Measurements from ENCODE around the gene PLCG2.
"Not testable (repeated sequence)": the region's sequence is repeated elsewhere in the genome, so short reads cannot be mapped to it uniquely, and the experiment has no call there.

Gene PLCG2

DNA sequence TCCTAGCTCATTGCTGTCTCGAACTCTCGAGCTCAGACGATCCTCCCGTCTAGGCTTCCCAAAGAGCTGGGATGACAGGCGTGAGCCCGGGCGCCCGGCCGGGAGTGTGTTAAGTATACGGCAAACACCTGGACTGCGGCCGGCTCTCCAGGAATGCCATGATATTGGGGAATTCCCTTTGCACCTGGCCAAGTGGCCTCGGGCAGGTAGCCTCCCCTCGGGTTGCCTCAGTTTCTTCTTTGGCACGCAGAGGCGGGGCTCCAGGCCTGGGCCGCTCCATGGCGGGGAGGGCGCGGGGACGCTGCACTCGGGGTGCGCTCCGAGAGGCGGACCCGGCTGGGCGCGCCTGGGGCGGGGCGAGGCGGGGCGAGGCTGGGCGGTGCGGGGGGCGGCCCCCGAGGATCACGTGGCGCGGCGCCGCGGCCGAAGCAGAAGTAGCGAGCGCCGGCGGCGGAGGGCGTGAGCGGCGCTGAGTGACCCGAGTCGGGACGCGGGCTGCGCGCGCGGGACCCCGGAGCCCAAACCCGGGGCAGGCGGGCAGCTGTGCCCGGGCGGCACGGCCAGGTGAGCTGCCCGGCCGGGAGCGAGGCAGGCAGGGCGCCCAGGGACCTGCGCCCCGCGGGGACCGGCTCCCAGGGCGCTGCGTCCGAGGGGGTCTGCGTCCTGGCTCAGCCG is at the start of gene PLCG2:
Gene PLCG2 (plus strand): TSS at position 431 of the 675 bp plus-strand sequence. CDS start 6,699 bp downstream, outside the sequence.
- peak; percentile 15 to 41 for DNase-seq (ENCODE audit: low read depth in 1 of 2, low spot score in 1 of 2)

DNA sequence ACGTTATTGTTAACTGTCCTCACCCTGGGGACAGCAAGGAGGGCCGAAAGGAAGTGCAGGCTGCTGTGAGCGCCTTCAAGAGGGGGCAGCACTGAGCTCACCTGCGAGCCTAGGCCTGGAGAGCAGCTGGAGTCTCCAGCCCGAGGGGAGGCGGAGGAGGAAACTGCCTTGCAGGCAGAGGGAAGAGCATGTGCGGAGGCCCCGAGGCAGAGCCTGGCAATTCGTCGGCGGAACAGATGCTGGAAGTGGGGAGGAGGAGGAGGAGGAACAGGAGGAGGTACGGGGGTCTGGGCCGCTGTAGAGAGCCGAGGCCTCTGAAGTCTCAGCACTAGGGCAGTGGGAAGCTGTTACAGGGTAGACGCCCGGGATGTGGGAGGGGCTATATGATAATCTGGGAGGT is 49.6 kb upstream of the PLCG2 start:
- no peak for DNase-seq (ENCODE audit: low read depth in 1 of 2, low spot score in 1 of 2)

DNA sequence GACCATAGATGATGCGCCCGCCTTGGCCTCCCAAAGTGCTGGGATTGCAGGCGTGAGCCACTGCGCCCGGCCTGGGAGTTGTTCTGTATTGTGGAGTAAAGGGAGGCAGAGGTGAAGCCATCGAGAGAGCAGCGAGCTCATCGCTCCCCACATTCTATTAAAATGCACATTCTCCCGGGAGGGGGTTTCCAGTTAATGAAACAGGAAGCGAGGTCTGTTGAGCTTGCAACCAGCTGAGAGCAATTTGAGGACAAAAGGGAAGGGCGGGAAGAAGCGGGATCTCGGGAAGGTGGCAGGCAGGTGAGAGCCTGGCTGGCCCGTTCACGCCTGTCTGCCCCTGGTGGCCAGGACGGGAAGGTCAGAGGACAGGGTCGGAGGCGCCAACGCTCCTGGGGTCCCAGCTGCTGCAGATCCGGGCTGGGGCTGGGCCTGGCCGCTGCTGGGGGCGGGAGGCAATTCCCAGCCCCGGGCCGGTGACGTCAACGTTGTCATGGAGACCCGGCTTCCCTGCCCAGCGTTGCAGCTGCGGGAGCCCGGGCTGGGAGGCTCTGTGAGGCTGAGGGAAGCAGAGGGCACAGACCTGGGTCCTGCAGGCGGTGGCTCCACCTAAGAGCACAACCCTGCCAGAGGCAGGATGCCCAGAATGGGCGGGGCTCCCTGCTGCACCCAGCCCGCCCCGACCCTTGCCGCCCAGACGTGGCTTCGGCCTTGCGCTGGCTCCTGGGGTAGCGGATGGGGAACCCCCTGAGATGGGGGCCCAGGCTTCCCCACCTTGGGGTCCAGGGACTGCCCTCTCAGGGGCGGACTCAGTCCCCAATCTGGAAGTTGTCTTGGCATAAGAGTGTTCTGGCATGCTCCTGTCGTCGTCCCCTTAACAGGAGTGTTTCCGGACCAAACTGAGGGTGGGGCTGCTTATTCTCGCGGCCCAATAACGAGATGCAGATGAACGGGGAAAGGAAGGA is 48.7 kb upstream of the PLCG2 start:
- DNase-seq (ENCODE audit: low read depth in 1 of 2, low spot score in 1 of 2): peak; percentile 22 to 42

DNA sequence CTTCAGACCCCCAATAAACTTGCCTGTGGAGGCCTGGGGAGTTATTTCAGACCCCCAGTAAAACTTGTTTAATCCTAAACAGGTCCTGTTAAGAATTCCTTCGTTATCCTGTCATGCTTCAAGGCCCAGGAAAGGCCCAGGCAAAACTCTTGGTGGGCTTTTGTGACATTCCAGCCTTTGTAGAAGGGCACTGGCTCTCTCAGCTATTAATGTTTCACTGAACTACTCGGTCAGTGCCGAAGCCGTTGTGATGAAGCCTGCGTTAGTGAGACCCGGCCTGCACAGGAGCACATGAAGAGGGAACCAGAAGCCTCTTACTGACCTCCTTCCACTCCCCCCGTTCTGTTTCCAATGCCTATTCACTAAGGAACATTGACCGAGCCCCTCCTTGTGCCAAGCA is 47.4 kb upstream of the PLCG2 start:
- no peak for DNase-seq (ENCODE audit: low read depth in 1 of 2, low spot score in 1 of 2)

DNA sequence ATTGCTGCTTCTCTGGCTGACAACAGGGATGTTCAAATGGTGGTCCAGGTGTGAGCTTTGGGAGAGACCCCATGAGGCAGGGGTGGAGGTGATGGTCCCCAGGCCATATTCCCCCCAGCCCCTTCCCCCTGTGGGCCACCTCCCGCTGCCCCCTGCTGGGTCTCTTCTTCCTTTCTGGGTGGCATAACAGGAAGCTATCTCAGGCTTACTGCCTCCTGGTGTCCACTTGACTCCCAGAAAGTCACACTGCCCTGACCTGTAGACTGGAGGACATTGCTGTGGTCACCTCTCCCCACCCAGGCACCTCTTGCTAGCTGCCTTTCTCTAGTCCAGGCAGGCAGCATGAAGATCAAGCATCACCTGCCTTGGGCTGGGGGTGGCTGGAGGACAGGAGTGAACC is 46.4 kb upstream of the PLCG2 start:
- DNase-seq (ENCODE audit: low read depth in 1 of 2, low spot score in 1 of 2): no peak

DNA sequence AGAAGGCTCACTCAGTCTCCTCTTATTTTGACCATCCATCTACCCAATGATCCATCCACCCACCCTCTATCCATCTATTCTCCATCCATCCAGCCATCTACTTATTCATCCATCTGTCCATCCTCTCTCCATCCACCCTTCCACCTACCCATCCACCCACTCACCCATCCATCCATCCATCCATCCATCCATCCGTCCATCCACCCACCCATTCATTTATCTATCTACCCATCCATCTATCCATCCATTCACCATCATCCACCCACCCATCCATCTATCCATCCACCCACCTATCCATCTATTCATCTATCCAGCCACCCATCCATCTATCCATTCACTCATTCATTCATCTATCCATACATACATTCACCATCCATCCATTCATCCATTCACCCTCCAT is 45.8 kb upstream of the PLCG2 start:
- DNase-seq (ENCODE audit: low read depth in 1 of 2, low spot score in 1 of 2): no peak

DNA sequence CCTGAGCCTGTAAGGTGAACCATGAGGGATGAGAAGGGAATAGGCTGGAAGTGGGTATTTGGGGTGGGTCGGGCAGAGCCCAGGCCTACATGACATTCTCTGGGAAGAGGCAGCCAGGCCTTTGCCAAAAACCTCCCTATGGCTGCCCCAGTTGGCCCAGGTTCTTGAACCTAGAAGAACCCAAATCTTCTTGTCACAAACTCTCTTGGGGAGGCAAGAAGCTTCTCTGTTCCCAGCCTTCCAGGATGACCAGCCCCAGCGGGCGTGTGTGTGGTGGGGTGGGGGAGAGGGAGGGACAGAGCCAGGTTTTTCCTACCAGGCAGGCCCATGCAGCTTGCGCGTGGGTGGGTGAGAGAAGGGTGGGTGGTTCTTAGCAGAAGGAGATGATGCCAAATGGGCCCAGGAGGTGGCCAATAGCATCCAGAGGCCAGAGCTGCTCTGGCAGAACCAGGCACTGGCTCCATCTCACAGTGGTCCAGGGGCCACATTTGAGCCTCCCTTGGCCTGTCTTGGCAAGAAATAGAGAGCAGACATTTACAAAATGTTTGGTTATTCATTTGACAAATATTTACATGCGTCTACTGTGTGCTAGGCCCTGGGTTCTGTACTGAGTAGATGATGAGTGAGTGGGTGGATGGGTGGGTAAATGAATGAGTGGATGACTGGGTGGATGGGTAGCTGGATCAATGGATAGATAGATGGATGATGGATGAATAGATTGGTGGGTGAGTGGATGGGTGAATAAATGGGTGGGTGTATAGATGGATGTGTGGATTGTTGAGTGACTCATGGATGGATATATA is 44.3 kb upstream of the PLCG2 start:
- DNase-seq (ENCODE audit: low read depth in 1 of 2, low spot score in 1 of 2): no peak

DNA sequence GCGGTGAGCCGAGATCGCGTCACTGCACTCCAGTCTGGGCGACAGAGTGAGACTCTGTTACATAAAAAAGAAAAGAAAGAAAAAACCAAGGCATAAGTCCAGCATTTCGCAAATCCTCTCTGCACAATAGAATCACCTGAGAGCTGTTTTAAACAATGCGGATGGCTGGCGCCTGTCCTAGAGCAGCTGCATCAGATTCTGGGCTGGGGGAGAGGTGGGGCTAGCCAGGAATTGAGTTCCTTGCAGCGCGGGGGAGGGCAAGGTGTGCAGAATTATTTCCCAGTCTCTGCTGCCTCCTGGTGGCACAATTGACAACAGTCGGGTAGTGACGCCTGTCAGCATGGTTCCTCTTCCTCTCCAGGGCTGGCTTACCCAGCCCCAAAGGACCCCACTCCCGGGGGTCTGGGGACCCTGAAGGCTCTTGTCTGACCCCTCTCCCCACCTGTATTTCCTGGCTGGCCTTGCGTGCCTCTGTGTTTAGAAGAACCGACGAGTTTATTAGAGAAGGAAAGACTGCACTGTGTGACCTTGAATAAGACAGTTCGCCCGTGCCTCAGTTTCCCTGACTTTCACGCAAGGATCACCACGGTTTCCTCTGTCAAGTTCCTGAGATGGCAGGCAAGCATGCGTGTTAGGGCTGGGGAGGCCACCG is 41.1 kb upstream of the PLCG2 start:
- peak; percentile 66 to 68 for DNase-seq (ENCODE audit: low read depth in 1 of 2, low spot score in 1 of 2)

DNA sequence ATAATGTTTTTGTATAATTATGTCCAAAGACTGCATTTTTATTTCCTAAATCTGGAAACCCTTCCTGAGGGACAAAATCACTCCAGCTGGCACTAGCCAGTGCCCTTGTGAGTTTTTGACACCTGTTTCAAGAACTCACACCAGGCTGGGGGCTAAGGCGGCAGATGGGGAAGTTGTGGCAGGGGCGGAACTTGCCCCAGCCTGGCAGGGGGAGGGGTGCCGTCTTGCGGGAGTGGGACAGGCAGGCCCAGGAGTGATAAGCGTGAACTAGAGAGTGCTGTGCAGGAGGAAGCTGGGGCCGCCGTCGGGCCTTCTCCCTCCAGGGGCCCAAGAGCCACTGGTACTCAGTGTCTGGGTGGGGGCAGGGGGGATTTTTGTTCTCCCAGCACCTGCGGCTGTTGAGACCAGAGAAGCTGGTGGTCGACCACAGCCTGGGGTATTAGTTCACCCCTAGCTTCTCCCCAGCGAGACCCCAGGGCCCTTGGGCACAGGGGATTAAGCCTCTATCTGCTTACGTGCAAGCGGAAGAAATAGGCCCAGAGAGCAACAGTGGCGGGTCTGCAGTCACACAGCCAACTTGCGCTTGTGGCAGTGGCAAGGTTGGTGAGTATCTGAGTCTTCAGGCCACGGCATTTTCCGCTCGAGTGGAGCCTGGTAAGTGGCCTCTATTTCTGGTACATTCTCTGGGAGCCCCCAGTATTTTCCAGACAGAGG is 40.2 kb upstream of the PLCG2 start:
- no peak for DNase-seq (ENCODE audit: low read depth in 1 of 2, low spot score in 1 of 2)

DNA sequence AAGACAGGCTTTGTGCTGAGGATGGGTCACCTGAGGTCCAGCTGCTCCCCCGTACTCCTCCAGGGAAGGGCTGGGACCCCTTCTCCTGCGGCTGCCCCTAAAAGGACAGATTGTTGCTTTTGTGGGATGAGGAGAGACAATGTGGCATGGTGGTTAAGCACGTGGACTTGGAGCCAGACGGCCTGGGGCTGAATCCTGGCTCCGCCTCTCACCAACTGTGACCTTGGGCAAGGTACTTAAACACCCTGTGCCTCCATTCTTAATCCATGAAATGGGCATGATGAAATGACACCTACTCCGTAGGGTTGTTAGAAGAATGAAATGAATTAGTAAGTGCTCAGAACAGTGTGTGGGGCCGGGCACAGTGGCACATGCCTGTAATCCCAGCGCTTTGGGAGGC is 39.6 kb upstream of the PLCG2 start:
- DNase-seq (ENCODE audit: low read depth in 1 of 2, low spot score in 1 of 2): no peak

DNA sequence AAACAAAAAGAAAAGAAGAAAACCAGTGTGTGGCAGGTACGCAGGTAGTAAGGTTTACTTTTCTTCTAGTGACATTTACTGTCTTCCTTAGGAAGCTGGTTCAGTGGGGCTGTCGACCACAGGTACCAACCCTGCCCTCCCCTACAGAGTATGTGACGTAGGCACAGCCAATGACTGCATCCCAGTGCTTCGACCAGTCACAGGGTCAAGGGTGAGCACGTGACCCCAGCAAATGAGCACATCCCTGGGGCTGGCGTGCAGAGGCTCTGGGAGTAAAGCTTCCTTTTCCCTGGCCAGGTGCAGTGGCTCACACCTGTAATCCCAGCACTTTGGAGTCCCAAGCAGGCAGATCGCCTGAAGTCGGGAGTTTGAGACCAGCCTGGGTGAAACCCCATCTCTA is 38.9 kb upstream of the PLCG2 start:
- DNase-seq (ENCODE audit: low read depth in 1 of 2, low spot score in 1 of 2): no peak

DNA sequence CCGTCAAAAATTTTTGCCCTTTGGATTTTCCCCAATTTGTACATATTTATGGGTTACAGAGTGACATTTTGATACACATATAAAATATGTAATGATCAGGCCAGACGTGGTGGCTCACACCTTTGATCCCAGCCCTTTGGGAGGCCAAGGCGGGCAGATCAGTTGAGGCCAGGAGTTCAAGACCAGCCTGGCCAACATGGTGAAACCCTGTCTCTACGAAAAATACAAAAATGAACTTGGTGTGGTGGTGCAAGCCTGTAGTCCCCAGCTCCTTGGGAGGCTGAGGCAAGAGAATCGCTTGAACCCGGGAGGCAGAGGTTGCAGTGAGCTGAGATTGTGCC is 37.7 kb upstream of the PLCG2 start:
- DNase-seq (ENCODE audit: low read depth in 1 of 2, low spot score in 1 of 2): not testable (repeated sequence)

DNA sequence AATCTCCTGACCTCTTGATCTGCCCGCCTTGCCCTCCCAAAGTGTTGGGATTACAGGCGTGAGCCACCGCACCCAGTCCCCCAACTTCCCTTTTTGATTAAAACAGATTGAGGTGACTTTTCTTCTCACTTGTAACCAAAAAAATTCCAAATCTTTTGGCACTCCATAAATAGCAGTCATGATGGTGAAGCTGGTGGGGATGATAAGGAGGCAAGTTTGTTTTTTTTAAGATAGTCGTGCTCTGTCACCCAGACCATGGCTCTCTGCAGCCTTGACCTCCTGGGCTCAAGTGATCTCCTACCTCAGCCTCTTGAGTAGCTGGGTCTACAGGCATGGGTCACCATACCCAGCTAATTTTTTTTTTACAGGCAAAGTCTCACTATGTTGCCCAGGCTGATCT is 34.7 kb upstream of the PLCG2 start:
- DNase-seq (ENCODE audit: low read depth in 1 of 2, low spot score in 1 of 2): no peak

DNA sequence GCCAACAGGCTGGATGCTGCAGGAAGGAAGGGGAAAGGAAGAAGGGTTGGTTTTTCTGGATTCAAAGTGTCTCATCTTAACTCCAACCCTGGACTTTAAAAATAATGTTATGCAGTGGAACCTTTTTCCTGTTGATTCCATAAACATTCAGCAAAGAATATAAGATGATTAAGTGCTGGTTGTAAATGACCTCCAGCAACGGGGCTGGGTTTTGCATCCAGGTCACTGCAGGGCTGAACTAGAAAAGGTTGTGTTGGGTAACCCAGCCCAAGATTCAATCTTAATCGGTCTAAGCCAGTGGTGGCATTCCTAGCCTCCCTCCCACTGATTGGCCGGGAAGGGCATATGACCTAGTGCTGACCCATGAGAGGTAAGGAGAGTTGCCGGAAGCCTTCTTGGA is 34.2 kb upstream of the PLCG2 start:
- DNase-seq (ENCODE audit: low read depth in 1 of 2, low spot score in 1 of 2): no peak

DNA sequence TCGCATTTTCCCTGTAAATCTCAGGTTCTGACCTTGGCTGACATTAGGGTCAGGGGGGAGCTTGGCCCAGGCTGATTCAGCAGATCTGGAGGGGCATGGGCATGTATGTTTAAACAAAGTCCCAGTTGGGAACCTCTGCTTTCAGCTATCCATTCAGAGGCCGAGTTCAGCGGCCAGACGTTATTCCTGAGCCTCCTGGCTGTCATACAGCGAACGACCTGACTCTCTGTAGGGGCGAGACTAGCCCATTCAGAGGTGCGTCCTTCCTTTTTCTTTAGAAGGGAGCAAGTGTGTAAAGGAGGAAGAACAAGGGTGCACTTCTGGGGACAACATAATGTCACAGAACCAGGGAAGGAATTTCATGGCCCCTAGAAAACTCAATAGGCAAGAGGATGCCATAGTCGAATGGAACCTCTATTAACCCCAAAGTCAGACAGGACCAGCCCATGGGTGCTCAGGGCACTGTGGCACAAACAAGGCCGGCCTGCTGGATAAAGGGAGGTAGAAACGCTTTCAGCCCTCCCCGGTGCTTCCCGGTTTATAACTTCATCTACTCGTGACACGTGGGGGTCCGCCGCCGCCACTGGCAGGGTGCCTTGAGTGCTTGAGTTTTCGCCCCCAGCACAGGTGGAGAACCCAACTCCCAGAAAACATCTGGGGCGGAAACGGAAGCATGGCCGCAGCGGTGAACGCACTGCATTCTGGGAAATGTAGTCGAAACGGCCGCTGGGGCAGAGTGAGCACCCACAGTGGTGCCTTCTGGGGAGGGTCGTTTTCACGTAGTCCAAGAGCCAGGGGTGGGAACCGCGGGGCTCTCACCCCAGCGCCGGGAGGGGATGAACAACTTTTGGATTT is 33.2 kb upstream of the PLCG2 start:
- peak; percentile 51 to 57 for DNase-seq (ENCODE audit: low read depth in 1 of 2, low spot score in 1 of 2)

DNA sequence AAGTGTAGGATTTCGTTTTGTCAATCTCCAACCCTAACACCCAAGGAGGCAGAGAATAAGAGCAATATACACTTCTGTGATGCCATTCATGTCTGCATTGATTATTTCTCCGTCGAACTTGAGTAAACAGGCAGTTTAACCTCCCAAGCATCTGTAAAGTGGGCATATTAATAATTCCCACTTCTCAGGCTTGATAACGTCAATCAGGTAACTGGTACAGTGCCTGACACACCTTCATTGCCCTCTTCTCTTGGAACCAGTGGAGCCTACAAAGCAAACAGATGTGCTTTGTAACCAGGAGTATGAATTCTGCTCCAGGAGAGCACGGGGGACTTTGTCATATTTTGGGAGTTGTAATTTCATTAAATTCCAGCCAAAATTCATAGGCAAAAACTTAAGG is 32.5 kb upstream of the PLCG2 start:
- DNase-seq (ENCODE audit: low read depth in 1 of 2, low spot score in 1 of 2): no peak

DNA sequence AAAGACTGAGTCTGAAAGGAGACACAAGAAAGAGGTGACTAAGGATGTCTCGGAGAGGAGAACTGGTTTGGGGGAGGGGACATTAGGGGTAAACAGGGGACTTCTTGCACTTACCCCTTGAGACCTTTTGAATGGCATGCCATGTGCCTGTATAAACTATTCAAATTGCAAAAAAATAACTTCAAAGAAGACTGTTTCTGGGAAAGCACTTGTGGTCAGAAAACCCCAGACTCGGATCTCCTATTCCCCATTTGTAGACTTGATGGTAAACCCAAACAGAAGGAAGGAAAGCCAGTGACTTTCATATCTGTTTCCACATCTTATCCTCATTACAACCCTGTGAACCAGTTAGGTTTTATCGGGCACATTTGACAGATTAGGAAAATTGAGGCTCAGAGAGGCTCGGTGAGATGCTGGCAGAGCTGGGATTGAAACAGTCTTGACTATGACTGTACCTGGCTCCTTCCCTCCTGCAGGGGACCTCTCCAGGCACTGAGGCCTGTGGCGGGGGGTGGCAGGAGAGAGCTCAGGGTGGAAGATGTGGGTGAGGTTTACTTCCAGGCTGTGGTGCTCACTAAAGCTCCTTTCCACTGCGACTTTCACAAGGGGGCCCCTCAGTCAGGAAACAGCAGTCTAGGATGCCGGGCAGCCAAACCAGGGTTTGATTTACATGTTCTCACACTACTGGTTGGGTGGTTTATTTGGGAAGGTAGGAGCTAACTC is 30.5 kb upstream of the PLCG2 start:
- DNase-seq (ENCODE audit: low read depth in 1 of 2, low spot score in 1 of 2): no peak

DNA sequence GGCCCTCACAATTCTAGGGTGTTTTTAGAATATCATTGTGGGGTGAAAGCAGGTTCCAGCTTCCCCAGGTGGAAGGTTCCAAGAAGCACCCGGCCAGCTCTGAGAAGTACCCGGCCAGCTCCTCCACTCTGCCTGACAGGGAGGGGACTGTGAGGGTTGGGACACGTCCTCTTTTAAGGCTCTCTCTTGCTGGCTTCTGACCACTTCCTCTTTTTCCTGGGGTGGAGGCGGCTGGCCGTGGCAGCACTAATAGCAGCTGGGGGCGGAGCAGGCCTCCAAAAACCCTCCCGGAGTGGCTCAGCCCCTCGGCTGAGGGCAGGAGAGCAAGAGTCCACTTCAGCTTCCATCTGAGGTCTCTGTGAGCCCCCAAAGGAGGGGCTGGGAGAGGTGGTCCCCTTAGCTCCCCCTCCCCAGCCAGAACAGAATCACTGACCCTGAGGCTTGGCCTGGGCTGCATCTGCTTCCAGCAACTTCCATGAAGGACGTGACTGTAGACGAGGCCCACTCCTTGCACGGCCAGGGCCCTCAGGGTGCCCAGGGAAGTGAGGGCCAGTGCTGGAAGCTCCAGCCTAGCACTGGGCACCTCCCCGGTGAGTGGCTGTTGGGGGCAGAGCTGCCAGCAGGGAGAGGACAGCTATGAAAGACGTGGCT is 26.7 kb upstream of the PLCG2 start:
- no peak for DNase-seq (ENCODE audit: low read depth in 1 of 2, low spot score in 1 of 2)

DNA sequence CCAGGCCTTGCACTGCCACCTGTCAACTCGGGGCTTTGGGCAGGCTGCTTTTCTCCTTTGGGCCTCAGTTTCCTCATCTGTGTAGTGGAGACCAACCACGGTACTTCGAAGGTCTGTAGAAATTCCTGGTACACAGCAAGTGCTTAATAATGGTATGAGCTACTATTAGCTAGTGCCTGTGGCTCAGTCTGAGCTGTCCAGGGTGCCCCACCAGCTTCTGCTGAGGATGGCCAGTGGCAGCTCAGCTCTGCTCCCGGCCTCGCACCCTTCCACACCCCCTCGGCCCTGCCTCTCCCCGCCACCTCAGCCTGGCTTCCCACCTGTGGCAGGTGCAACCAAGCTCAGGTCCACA is 26.2 kb upstream of the PLCG2 start:
- DNase-seq (ENCODE audit: low read depth in 1 of 2, low spot score in 1 of 2): no peak
